PC-3 (cell line): Measurements from ENCODE around the gene B4GALNT4. TPM values are rescaled to one million over a fixed set of nuclear protein-coding genes. Genes with fewer than 3 reads are reported as not detected.

Source experiments
- ATAC-seq: fragments of 200-7000 bp; cut with Tn5 transposase; 2 replicates; pipeline ENCODE4 v1.9.1; 2020; ENCODE audit warnings: mild to moderate bottlenecking, moderate library complexity
- BruUV-seq: library from RNA; stranded (reverse); fragments of 400-500 nt; replicated peaks from 2 replicates; lab custom pipeline; 2021; lab: Mats Ljungman, UMichigan
- CTCF ChIA-PET: fragments of 300-600 bp; sonication (Branson Sonifier 250); formaldehyde crosslinking; loops from one replicate; lab custom pipeline; 2022; ENCODE audit warnings: antibody characterized with exemption; lab: Charles Lee
- POLR2A ChIA-PET: fragments of 300-600 bp; sonication (Branson Sonifier 250); formaldehyde crosslinking; loops from one replicate; lab custom pipeline; 2022; ENCODE audit warnings: antibody characterized with exemption; ENCODE audit not compliant: unreplicated experiment; lab: Charles Lee
- DNase-seq: peaks from one replicate; pipeline ENCODE4 v3.0.0-alpha.2; 2015
- H2AFZ ChIP-seq: fragments of 300-600 bp; sonication (generic); 2 replicates; pipeline ENCODE4 v1.6.0; 2016; ENCODE audit warnings: antibody characterized with exemption, low read length
- H3F3A ChIP-seq: fragments of 300-600 bp; sonication (generic); one replicate; pipeline ENCODE4 v1.6.0; 2017; ENCODE audit warnings: antibody characterized with exemption, low read length, control low read depth, mild to moderate bottlenecking; ENCODE audit not compliant: unreplicated experiment
- H3K27ac ChIP-seq: fragments of 300-600 bp; sonication (generic); 2 replicates; pipeline ENCODE4 v1.5.1; 2016; ENCODE audit warnings: mild to moderate bottlenecking, low read length
- H3K27me3 ChIP-seq: fragments of 300-600 bp; sonication (generic); 2 replicates; pipeline ENCODE4 v1.6.1; 2016; ENCODE audit warnings: low read length, mixed read lengths
- H3K36me3 ChIP-seq: fragments of 300-600 bp; sonication (generic); 2 replicates; pipeline ENCODE4 v1.6.1; 2016; ENCODE audit warnings: low read depth, mixed run types, low read length, mixed read lengths
- H3K4me1 ChIP-seq: fragments of 300-600 bp; sonication (generic); 2 replicates; pipeline ENCODE4 v1.5.1; 2016; ENCODE audit warnings: low read length; ENCODE audit not compliant: insufficient read depth
- H3K4me2 ChIP-seq: fragments of 300-600 bp; sonication (generic); 2 replicates; pipeline ENCODE4 v1.6.0; 2016; ENCODE audit warnings: low read length
- H3K4me3 ChIP-seq: fragments of 300-600 bp; sonication (generic); 2 replicates; pipeline ENCODE4 v1.5.1; 2016; ENCODE audit warnings: mild to moderate bottlenecking, low read length, mixed read lengths
- H3K79me2 ChIP-seq: fragments of 300-600 bp; sonication (generic); 2 replicates; pipeline ENCODE4 v1.6.1; 2017; ENCODE audit warnings: low read length, mixed read lengths
- H3K9ac ChIP-seq: fragments of 300-600 bp; sonication (generic); 2 replicates; pipeline ENCODE4 v1.6.0; 2016; ENCODE audit warnings: mild to moderate bottlenecking, low read length
- H3K9me2 ChIP-seq: fragments of 300-600 bp; sonication (generic); replicated peaks from 2 replicates; pipeline ENCODE4 v1.6.1; 2016; ENCODE audit warnings: mixed run types, low read length, mixed read lengths
- H3K9me3 ChIP-seq: fragments of 300-600 bp; sonication (generic); 2 replicates; pipeline ENCODE4 v1.6.1; 2016; ENCODE audit warnings: low read length, mixed read lengths
- H4K20me1 ChIP-seq: fragments of 300-600 bp; sonication (generic); 2 replicates; pipeline ENCODE4 v1.6.1; 2016; ENCODE audit warnings: low read length, mixed read lengths
- EZH2 ChIP-seq: fragments of 300-600 bp; sonication (generic); IDR thresholded peaks from one replicate; pipeline ENCODE4 v1.6.1; 2017; ENCODE audit warnings: antibody characterized with exemption, mild to moderate bottlenecking, low read length; ENCODE audit not compliant: unreplicated experiment
- EZH2phosphoT487 ChIP-seq: fragments of 300-600 bp; sonication (generic); IDR thresholded peaks from 2 replicates; pipeline ENCODE4 v1.6.1; 2018; ENCODE audit warnings: mild to moderate bottlenecking, antibody characterized with exemption, low read length, borderline replicate concordance
- intact Hi-C: fragments of 100-400 bp; cut with micrococcal nuclease; formaldehyde crosslinking; loops from 2 replicates; pipeline ENCODE4 v1.9.0; 2023
- total RNA-seq: library from RNA; depleted of rRNA; stranded (reverse); fragments of >200 nt; gene quantifications from 2 replicates; pipeline ENCODE4 v1.2.3, GENCODE V29; 2014
- TF ChIP-seq, protein P1 (sequence below): fragments of 300-600 bp; sonication (generic); conservative IDR thresholded peaks from 2 replicates; pipeline ENCODE4 v1.5.1; 2017; ENCODE audit warnings: antibody characterized with exemption, low read depth, mild to moderate bottlenecking, low read length

B4GALNT4 gene
- total RNA-seq, 1 experiment from 2014 or later: 52.9 TPM

DNA sequence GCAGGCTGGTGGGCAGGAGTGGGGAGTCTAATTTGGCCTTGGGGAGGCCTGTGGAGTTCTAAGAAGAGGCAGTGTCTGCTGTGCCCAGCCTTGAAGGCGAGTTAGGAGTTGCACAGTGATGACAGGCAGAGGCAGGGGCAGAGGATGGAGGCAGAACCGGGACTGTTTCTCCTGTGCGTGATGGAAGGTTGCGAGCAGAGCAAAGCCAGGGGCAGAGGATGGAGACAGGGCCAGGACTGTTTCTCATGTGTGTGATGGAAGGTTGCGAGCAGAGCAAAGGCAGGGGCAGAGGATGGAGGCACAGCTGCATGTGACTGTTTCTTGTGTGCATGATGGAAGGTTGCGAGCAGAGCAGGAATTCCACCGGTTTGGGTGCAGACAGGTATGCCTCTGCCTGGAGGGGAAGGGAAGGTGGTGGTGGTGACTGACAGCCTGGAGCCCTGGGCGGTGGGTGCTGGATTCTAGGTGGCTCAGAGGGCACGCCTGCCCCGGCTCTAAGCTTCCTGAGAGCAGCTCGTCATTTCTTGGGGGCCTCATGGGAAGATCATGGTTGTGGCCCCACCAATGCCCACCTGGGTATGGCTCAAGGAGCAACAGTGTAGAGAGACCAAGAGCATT is 8.7 kb downstream of the B4GALNT4 start:
- TF ChIP-seq EZH2: no peak
- no peak for TF ChIP-seq EZH2phosphoT487
- TF ChIP-seq, protein P1, sequence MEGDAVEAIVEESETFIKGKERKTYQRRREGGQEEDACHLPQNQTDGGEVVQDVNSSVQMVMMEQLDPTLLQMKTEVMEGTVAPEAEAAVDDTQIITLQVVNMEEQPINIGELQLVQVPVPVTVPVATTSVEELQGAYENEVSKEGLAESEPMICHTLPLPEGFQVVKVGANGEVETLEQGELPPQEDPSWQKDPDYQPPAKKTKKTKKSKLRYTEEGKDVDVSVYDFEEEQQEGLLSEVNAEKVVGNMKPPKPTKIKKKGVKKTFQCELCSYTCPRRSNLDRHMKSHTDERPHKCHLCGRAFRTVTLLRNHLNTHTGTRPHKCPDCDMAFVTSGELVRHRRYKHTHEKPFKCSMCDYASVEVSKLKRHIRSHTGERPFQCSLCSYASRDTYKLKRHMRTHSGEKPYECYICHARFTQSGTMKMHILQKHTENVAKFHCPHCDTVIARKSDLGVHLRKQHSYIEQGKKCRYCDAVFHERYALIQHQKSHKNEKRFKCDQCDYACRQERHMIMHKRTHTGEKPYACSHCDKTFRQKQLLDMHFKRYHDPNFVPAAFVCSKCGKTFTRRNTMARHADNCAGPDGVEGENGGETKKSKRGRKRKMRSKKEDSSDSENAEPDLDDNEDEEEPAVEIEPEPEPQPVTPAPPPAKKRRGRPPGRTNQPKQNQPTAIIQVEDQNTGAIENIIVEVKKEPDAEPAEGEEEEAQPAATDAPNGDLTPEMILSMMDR: no peak
- H3K27me3 ChIP-seq: no peaks in the 10 kb centered on the region
- H3K27ac ChIP-seq: no peak overlapping the region
- no peaks in the 10 kb centered on the region for H3K36me3 ChIP-seq
- no peaks in the 10 kb centered on the region for H3K9me2 ChIP-seq
- ChIA-PET CTCF (no interaction called here), POLR2A (no interaction called here)
- no peak overlapping the region for H3K4me3 ChIP-seq
- ATAC-seq (no peak; the same call in 1 of the 2 replicates), DNase-seq (no peak)
- no TSS peak for BruUV-seq
- intact Hi-C loops: no loop called here
- no peaks in the 10 kb centered on the region for H3K79me2 ChIP-seq
- H3K9ac ChIP-seq: no peak overlapping the region
- H3K9me3 ChIP-seq: no peaks in the 10 kb centered on the region
- H3K4me1 ChIP-seq: no peaks in the 10 kb centered on the region
- no peaks in the 10 kb centered on the region for H4K20me1 ChIP-seq
- H3F3A ChIP-seq: no peaks in the 10 kb centered on the region
- no peak overlapping the region for H3K4me2 ChIP-seq
- H2AFZ ChIP-seq: no peak overlapping the region

DNA sequence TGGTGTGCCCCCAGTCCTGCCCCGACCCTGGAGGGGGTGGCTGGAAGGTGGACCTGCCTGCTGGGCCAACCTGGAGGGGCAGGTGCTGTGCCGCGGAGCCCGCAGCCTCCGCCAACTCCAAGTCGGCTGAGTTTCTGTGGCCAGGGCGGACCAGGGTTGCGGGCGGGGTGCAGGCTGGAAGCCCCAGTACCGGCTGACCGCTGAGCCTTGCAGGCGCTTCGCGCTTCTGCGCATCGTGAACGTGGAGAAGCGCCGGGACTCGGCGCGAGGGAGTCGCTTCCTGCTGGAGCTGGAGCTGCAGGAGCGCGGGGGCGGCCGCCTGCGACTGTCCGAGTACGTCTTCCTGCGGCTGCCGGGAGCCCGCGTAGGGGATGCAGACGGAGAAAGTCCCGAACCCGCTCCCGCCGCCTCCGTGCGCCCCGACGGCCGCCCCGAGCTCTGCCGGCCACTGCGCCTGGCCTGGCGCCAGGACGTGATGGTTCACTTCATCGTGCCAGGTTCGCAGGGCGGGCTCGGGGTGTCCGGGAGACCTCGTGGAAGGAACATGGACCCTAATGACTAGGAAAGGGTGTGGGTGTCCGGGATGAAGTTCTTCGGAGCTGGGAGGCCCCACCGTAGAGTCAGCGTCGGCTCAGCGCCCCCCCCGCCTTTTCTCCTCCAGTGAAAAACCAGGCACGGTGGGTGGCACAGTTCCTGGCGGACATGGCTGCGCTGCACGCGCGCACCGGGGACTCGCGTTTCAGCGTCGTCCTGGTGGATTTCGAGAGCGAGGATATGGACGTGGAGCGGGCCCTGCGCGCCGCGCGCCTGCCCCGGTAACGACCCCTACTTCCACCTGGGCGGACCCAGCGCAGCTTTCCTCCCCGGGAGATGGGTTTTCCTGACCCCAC is 10.2 kb downstream of the B4GALNT4 start:
- H3K4me2 ChIP-seq: no peak overlapping the region
- no peak for ATAC-seq
- intact Hi-C loops: no loop called here
- H3K36me3 ChIP-seq: no peaks in the 10 kb centered on the region
- POLR2A ChIA-PET: no interaction called here
- H3K9me2 ChIP-seq: no peaks in the 10 kb centered on the region
- H4K20me1 ChIP-seq: no peaks in the 10 kb centered on the region
- H3F3A ChIP-seq: no peaks in the 10 kb centered on the region
- TF ChIP-seq, protein P1: no peak
- TF ChIP-seq EZH2 (no peak), EZH2phosphoT487 (no peak)
- DNase-seq: no peak
- H3K27me3 ChIP-seq: no peaks in the 10 kb centered on the region
- no peak overlapping the region for H3K4me3 ChIP-seq
- no TSS peak for BruUV-seq
- CTCF ChIA-PET: no interaction called here
- no peak overlapping the region for H2AFZ ChIP-seq
- H3K9me3 ChIP-seq: no peaks in the 10 kb centered on the region
- no peak overlapping the region for H3K9ac ChIP-seq
- no peaks in the 10 kb centered on the region for H3K4me1 ChIP-seq
- H3K27ac ChIP-seq: no peak overlapping the region
- no peaks in the 10 kb centered on the region for H3K79me2 ChIP-seq

DNA sequence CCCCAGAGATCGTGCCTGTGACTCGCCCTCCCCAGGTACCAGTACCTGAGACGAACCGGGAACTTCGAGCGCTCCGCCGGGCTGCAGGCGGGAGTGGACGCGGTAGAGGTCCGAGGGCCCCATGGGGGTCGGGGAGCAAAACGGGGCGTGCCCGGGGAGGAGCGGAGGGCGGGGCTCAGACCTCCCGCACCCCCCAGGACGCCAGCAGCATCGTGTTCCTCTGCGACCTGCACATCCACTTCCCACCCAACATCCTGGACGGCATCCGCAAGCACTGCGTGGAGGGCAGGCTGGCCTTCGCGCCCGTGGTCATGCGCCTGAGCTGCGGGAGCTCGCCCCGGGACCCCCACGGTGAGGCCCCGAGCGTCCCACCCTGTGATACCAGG is 10.8 kb downstream of the B4GALNT4 start:
- H3F3A ChIP-seq: no peaks in the 10 kb centered on the region
- CTCF ChIA-PET: no interaction called here
- H3K79me2 ChIP-seq: no peaks in the 10 kb centered on the region
- H3K9me3 ChIP-seq: no peaks in the 10 kb centered on the region
- no peaks in the 10 kb centered on the region for H3K27me3 ChIP-seq
- intact Hi-C loops: no loop called here
- no peaks in the 10 kb centered on the region for H4K20me1 ChIP-seq
- TF ChIP-seq, protein P1: no peak
- TF ChIP-seq EZH2phosphoT487 (no peak), EZH2 (no peak)
- no TSS peak for BruUV-seq
- no peak overlapping the region for H3K4me3 ChIP-seq
- H3K27ac ChIP-seq: no peak overlapping the region
- H3K4me1 ChIP-seq: no peaks in the 10 kb centered on the region
- no peak overlapping the region for H3K9ac ChIP-seq
- no peak overlapping the region for H3K4me2 ChIP-seq
- no peaks in the 10 kb centered on the region for H3K9me2 ChIP-seq
- POLR2A ChIA-PET: no interaction called here
- H3K36me3 ChIP-seq: no peaks in the 10 kb centered on the region
- no peak overlapping the region for H2AFZ ChIP-seq
- ATAC-seq: no peak
- DNase-seq: no peak
